ENCODE measurements around the gene NFIB.

The NFIB gene

GRCh38 chr9:14236591-14236990, 77.3 kb downstream of the NFIB start:
- no peak for DNase-seq

DNA sequence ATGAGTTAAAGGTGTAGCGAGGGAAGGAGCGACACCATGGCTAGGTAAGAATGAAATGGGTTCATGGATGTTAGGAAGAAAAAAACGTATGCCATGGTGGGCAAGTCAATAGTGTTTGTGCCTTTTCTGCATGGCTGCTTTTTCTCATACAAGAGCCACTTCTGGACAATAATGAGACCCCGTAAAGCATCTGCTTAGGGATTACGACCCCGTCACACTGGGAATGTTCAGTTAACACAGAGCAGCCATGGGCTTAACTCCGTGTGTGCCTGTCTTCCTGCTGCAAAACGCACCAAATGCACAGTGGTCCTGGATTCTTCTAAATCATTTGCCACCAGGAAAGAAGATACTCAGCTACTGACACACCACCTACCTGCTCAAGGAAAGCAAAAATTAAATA, 81.8 kb downstream of the NFIB start:
- DNase-seq = no peak

DNA sequence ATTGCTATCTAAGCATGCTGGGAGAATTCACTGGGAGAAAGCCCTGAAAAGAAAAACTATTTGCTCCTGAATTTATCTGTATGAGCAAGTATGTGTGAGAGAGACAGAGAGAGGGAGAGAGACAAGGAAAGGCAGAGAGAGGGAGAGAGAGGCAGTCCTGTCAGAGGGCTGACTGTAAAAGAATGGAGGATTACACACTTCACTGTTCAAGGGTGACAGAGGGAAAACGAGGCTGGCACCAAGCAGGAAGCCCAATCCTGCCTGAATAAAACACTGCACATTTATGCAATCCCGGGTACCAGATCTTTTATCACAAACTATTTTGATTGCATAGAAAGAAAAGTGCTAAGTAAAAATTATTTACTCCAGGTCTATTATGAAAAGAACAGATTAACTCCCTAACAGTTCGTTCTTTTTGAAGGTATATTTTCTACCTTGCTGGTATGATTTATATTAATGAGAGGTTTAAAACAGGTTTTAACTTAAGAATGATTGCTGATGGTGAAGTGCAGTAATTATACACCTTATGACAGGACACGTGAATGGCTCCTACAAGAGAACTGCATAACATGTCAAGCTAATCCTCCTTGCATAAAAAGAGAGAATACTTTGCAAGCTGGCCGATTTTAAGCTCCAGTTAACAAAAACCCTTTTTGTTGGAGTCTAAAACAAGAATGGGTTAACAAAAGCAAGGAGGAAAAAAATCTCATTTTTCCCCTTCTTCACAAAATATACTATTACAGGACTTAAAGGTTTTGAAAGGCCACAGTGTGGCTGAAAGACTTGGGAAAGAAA, 82.5 kb downstream of the NFIB start:
- DNase-seq = no peak

GRCh38 chr9:14228602-14229001, 85.3 kb downstream of the NFIB start:
- DNase-seq = no peak

DNA sequence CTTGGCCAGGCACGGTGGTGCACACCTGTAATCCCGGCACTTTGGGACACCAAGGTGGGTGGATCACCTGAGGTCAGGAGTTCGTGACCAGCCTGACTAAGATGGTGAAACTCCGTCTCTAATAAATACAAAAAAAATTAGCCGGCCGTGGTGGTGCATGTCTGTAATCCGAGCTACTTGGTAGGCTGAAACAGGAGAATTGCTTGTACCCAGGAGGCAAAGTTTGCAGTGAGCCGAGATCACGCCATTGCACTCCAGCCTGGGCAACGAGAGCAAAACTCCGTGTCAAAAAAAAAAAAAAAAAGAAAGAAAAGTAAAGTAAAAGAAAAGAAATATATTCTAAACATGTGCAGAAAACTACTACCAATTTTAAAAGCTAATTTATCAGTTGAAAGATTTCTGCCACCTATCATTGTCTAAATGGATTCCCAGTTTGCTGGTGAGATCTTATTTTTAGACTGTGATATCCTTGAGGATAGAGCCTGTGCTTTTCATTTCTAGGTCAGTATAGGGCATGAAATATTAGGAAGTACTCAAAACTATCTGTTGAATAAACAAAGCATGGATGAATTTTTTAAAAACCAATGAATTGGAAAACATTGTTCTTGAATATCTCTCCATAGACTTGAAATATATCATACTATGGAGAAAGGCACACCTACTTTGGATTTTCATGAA, 86.9 kb downstream of the NFIB start:
- DNase-seq = no peak

- DNase-seq = no peak
These were observed 90.9 kb downstream of the NFIB start for GRCh38 chr9:14223081-14223480.

- no peak for DNase-seq
These were observed 91.6 kb downstream of the NFIB start for GRCh38 chr9:14222149-14222835.

- no peak for DNase-seq
These were observed 92.4 kb downstream of the NFIB start for GRCh38 chr9:14221558-14221957.

DNA sequence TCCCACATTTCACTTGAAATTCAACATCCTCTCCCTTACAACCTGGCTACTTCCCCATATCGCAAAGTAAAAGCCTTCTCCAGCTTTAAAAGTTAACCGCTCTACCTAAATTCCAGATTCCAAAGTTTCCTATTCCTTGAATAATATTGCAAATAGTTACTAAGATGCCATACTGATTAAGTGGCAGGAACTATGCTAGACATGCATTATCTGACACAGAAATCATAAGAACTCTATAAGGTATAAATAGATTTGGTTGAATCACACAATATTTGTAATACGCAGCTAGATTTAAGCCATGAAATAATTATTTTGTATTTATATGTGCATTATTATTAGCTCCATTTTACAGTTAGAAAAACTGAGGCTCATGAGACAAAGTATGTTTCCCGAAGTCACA, 92.8 kb downstream of the NFIB start:
- DNase-seq = no peak

DNA sequence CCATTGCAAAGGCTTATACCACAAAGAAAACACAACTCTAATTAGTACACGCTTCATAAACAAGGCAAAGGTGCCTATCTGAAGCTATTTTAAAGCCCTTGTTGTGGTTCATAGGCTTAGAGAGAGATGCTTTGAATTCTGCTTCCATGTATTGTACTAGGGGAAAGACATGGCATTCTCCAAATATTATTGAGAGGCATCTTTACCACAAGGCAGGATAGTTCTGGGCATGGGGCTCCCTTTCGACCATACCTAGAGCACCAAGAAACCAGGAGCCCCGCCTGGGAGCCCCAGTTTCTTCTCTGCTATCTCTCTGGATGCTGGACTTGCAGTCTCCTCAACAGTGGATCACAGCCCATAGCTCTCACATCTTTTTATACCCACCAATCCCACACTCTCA, 93.7 kb downstream of the NFIB start:
- DNase-seq = no peak

- DNase-seq = no peak
These were observed 94.1 kb downstream of the NFIB start for GRCh38 chr9:14219850-14220249.

GRCh38 chr9:14218253-14218652, 95.7 kb downstream of the NFIB start:
- no peak for DNase-seq

GRCh38 chr9:14216612-14217194, 97.2 kb downstream of the NFIB start:
- no peak for DNase-seq

DNA sequence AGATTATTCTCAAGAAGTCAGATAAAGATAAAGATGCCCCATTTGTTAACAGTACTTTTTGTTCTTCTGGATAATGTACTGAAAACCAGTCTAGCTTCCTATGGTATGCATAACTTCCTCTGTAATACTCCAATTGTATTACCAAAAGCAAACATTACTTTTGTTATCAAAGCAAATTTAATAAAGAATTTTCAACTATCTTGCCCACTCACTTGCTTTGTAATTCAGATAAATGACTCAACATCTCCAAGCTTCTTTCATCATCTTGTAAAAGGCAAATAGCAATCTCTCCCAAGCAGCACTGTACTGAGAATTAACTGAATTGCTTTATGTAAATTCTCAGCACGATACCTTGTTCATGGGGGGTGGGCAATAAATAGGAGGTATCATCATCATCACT, 98.3 kb downstream of the NFIB start:
- no peak for DNase-seq

- DNase-seq = no peak
These were observed 99.2 kb downstream of the NFIB start for GRCh38 chr9:14214693-14215092.

- no peak for DNase-seq
These were observed 99.8 kb downstream of the NFIB start for GRCh38 chr9:14214065-14214684.

DNA sequence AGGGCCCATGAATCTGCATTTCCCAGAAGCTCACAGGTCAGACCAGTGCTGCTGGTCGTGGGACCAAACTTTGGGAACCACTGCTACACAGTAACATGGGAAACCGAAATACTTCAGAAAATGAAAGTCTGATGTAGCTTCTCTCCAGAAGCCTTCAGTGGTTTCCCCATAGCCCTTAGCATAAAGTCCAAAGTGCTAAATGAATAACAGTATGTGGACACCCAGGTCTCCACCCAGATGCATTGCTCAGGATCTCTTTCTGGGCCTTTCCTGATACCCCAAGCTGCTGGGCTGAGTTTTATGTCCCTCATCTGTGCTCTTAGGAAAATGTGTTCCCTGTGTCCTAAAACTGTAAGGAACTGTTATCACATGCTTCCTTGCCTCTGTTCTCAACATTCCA, 100.4 kb downstream of the NFIB start:
- no peak for DNase-seq

DNA sequence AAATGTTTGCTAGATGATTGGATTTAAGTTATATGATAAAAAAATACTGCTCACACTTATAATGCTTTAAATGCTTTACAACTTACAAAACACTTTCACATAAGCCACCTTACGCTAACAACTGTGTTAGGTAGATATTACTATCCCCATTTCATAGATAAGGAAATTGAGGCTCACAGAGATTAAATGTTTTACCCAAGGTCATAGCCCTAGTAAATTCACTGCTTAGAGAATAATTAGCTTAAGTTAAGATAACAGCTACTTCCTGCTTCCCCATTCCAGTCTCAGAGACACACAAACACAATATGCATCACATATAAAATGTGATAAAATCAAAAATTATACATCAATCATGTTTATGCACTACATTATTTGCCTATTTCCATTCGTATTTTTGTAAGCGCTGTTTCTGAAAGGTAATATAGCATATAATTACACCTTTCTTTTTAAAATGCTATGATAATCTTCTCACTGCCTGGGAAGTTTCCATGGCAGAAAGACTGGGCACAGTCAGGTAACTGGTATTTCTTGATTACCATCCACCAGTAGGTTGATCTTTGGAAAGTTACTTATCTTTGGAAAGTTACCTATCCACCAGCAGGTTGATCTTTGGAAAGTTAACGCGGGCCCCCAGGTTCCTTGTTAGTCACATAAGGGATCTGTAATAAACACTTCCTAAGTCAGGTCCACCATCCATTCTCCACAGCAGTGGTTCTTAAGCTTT, 101.1 kb downstream of the NFIB start:
- DNase-seq = no peak

GRCh38 chr9:14212077-14212476, 101.9 kb downstream of the NFIB start:
- DNase-seq = no peak

- DNase-seq = no peak
These were observed 102.4 kb downstream of the NFIB start for GRCh38 chr9:14211564-14211963.

DNA sequence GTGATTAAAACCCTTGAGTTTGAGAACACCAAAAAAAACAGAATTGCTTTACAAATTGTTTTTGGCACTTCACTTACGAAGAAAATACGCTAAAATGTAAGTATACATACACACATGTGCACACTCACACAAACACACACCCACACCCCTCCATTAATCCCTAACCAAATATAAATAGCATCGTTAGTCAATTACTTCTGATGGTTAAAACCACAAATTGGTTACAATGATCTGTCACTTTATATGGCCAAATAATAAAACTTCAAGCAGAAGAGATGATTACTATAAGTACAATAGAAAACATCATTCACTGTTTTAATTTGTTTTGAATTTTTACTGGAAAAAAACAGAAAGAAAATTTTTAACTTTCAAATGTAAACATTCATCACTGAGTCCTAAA, 103.5 kb downstream of the NFIB start:
- no peak for DNase-seq
